Measurements from ENCODE around the gene SDHAF1. TPM values are rescaled to one million over a fixed set of nuclear protein-coding genes. Genes with fewer than 3 reads are reported as not detected.

The SDHAF1 gene
- total and polyA plus RNA-seq, 4 donors = 11.1 to 26.1 (median 14.1) TPM

- WGBS, 2 donors = 1 to 2% methylated on average over 37 to 50 of the region's 50 CpGs
- Histone ChIP-seq H3K4me3 (ENCODE audit: low read length in 2 of 2) (no peak overlapping the region), H3K36me3 (ENCODE audit: control insufficient read depth in 1 of 2, insufficient read depth in 2 of 2, low read length in 1 of 2) (no peaks in the 10 kb centered on the region), H3K4me1 (ENCODE audit: control insufficient read depth in 1 of 2, insufficient read depth in 2 of 2, low read length in 2 of 2) (no peaks in the 10 kb centered on the region), H3K27me3 (ENCODE audit: control insufficient read depth in 1 of 2, insufficient read depth in 2 of 2, low read length in 1 of 2) (no peaks in the 10 kb centered on the region), H3K9me3 (ENCODE audit: control insufficient read depth, low read length) (no peaks in the 10 kb centered on the region), H3K27ac (ENCODE audit: low read depth in 1 of 2, low read length in 2 of 2) (no peak overlapping the region)
- DNase-seq (peak; percentile 80 to 91), ATAC-seq (ENCODE audit: low FRiP score) (peak; percentile 75)
- intact Hi-C loops (cut with DNase I) = no loop called here
These were observed 14.2 kb downstream of the SDHAF1 start for GRCh38 chr19:36009220-36009619.

- intact Hi-C loops (cut with DNase I) = loop anchor here in 1 of 2 donors (5.0 kb wide), 1 partner anchor 42 kb away; the partner anchor contains the start of genes THAP8 and WDR62
- ATAC-seq (ENCODE audit: low FRiP score) = no peak
- Histone ChIP-seq H3K4me3 (ENCODE audit: low read length in 2 of 2) (no peak overlapping the region), H3K27ac (ENCODE audit: low read depth in 1 of 2, low read length in 2 of 2) (peak overlapping the region in 1 of 2 donors; percentile 7), H3K9me3 (ENCODE audit: control insufficient read depth, low read length) (no peaks in the 10 kb centered on the region), H3K36me3 (ENCODE audit: control insufficient read depth in 1 of 2, insufficient read depth in 2 of 2, low read length in 1 of 2) (no peaks in the 10 kb centered on the region), H3K4me1 (ENCODE audit: control insufficient read depth in 1 of 2, insufficient read depth in 2 of 2, low read length in 2 of 2) (no peaks in the 10 kb centered on the region), H3K27me3 (ENCODE audit: control insufficient read depth in 1 of 2, insufficient read depth in 2 of 2, low read length in 1 of 2) (no peaks in the 10 kb centered on the region)
- 48 to 53% methylated on average over 15 of the region's 15 CpGs for WGBS, 2 donors
- no peak for DNase-seq
These were observed 14.8 kb downstream of the SDHAF1 start for GRCh38 chr19:36009633-36010379.

- no peak for ATAC-seq (ENCODE audit: low FRiP score)
These were observed 15.4 kb downstream of the SDHAF1 start for GRCh38 chr19:36010402-36010801.

GRCh38 chr19:36013280-36014011 is 18.5 kb downstream of the SDHAF1 start:
- Histone ChIP-seq H3K36me3 (ENCODE audit: control insufficient read depth in 1 of 2, insufficient read depth in 2 of 2, low read length in 1 of 2) (no peaks in the 10 kb centered on the region), H3K9me3 (ENCODE audit: control insufficient read depth, low read length) (no peaks in the 10 kb centered on the region), H3K27ac (ENCODE audit: low read depth in 1 of 2, low read length in 2 of 2) (peak overlapping the region in 1 of 2 donors; percentile 22), H3K4me1 (ENCODE audit: control insufficient read depth in 1 of 2, insufficient read depth in 2 of 2, low read length in 2 of 2) (no peaks in the 10 kb centered on the region), H3K4me3 (ENCODE audit: low read length in 2 of 2) (peak overlapping the region; percentile 67 to 73), H3K27me3 (ENCODE audit: control insufficient read depth in 1 of 2, insufficient read depth in 2 of 2, low read length in 1 of 2) (no peaks in the 10 kb centered on the region)
- 26 to 28% methylated on average over 15 of the region's 15 CpGs for WGBS, 2 donors
- ATAC-seq (ENCODE audit: low FRiP score) (no peak), DNase-seq (no peak)
- intact Hi-C loops (cut with DNase I) = loop anchor here in 1 of 2 donors (5.0 kb wide), 1 partner anchor 39 kb away; the partner anchor contains the start of genes THAP8 and WDR62

More at GRCh38 chr19:36010402-36010801, 15.4 kb downstream of the SDHAF1 start:
- Histone ChIP-seq H3K9me3 (ENCODE audit: control insufficient read depth, low read length) (no peaks in the 10 kb centered on the region), H3K27me3 (ENCODE audit: control insufficient read depth in 1 of 2, insufficient read depth in 2 of 2, low read length in 1 of 2) (no peaks in the 10 kb centered on the region), H3K36me3 (ENCODE audit: control insufficient read depth in 1 of 2, insufficient read depth in 2 of 2, low read length in 1 of 2) (no peaks in the 10 kb centered on the region), H3K4me3 (ENCODE audit: low read length in 2 of 2) (no peak overlapping the region), H3K4me1 (ENCODE audit: control insufficient read depth in 1 of 2, insufficient read depth in 2 of 2, low read length in 2 of 2) (no peaks in the 10 kb centered on the region), H3K27ac (ENCODE audit: low read depth in 1 of 2, low read length in 2 of 2) (no peak overlapping the region)
- no peak for DNase-seq
- intact Hi-C loops (cut with DNase I) = loop anchor here in 1 of 2 donors (5.0 kb wide), 1 partner anchor 42 kb away; the partner anchor contains the start of genes THAP8 and WDR62
- 95 to 96% methylated on average over 11 of the region's 11 CpGs for WGBS, 2 donors

- DNase-seq (peak; percentile 100), ATAC-seq (ENCODE audit: low FRiP score) (peak; percentile 99)
- no peaks in the 10 kb centered on the region for H3K27me3 ChIP-seq (ENCODE audit: control insufficient read depth in 1 of 2, insufficient read depth in 2 of 2, low read length in 1 of 2)
- peak within 1 kb of the TSS in 1 of 2 donors; percentile 22 for H3K27ac ChIP-seq (ENCODE audit: low read depth in 1 of 2, low read length in 2 of 2)
- no peaks in the 10 kb centered on the region for H3K4me1 ChIP-seq (ENCODE audit: control insufficient read depth in 1 of 2, insufficient read depth in 2 of 2, low read length in 2 of 2)
- WGBS, 2 donors = 2 to 3% methylated on average over 42 of the region's 42 CpGs
- intact Hi-C loops (cut with DNase I) = loop anchor here in 1 of 2 donors (5.0 kb wide), 1 partner anchor 38 kb away; the partner anchor contains the start of genes THAP8 and WDR62
- no peaks in the 10 kb centered on the region for H3K9me3 ChIP-seq (ENCODE audit: control insufficient read depth, low read length)
- peak within 1 kb of the TSS; percentile 67 to 73 for H3K4me3 ChIP-seq (ENCODE audit: low read length in 2 of 2)
- peaks cover 0 to 3% of the 10 kb centered on the region in 2 donors for H3K36me3 ChIP-seq (ENCODE audit: control insufficient read depth in 1 of 2, insufficient read depth in 2 of 2, low read length in 1 of 2)
These were observed 19.3 kb downstream of the SDHAF1 start, which contains the start of gene ALKBH6 for GRCh38 chr19:36014012-36014924. ALKBH6 (minus strand) TSS chr19:36014213; CDS start chr19:36013397, 816 bp downstream.

GRCh38 chr19:36019061-36019670 is 24.2 kb downstream of the SDHAF1 start:
- ATAC-seq (ENCODE audit: low FRiP score) = no peak
- Histone ChIP-seq H3K36me3 (ENCODE audit: control insufficient read depth in 1 of 2, insufficient read depth in 2 of 2, low read length in 1 of 2) (peaks cover 0 to 3% of the 10 kb centered on the region in 2 donors), H3K4me1 (ENCODE audit: control insufficient read depth in 1 of 2, insufficient read depth in 2 of 2, low read length in 2 of 2) (no peaks in the 10 kb centered on the region), H3K27me3 (ENCODE audit: control insufficient read depth in 1 of 2, insufficient read depth in 2 of 2, low read length in 1 of 2) (no peaks in the 10 kb centered on the region), H3K4me3 (ENCODE audit: low read length in 2 of 2) (no peak overlapping the region), H3K27ac (ENCODE audit: low read depth in 1 of 2, low read length in 2 of 2) (no peak overlapping the region), H3K9me3 (ENCODE audit: control insufficient read depth, low read length) (no peaks in the 10 kb centered on the region)
- no peak for DNase-seq
- 89 to 92% methylated on average over 22 of the region's 22 CpGs for WGBS, 2 donors
- intact Hi-C loops (cut with DNase I) = no loop called here

GRCh38 chr19:36023432-36023831 is 28.4 kb downstream of the SDHAF1 start:
- Histone ChIP-seq H3K36me3 (ENCODE audit: control insufficient read depth in 1 of 2, insufficient read depth in 2 of 2, low read length in 1 of 2) (peaks cover 0 to 5% of the 10 kb centered on the region in 2 donors), H3K9me3 (ENCODE audit: control insufficient read depth, low read length) (no peaks in the 10 kb centered on the region), H3K4me1 (ENCODE audit: control insufficient read depth in 1 of 2, insufficient read depth in 2 of 2, low read length in 2 of 2) (no peaks in the 10 kb centered on the region), H3K27me3 (ENCODE audit: control insufficient read depth in 1 of 2, insufficient read depth in 2 of 2, low read length in 1 of 2) (no peaks in the 10 kb centered on the region), H3K27ac (ENCODE audit: low read depth in 1 of 2, low read length in 2 of 2) (no peak overlapping the region), H3K4me3 (ENCODE audit: low read length in 2 of 2) (no peak overlapping the region)
- intact Hi-C loops (cut with DNase I) = no loop called here
- ATAC-seq (ENCODE audit: low FRiP score) (no peak), DNase-seq (no peak)
- 88 to 90% methylated on average over 5 of the region's 5 CpGs for WGBS, 2 donors
